ENCODE data around the gene BAIAP2L2.
"Not testable (repeated sequence)": the region's sequence is repeated elsewhere in the genome, so short reads cannot be mapped to it uniquely, and the experiment has no call there.

BAIAP2L2 gene

DNA sequence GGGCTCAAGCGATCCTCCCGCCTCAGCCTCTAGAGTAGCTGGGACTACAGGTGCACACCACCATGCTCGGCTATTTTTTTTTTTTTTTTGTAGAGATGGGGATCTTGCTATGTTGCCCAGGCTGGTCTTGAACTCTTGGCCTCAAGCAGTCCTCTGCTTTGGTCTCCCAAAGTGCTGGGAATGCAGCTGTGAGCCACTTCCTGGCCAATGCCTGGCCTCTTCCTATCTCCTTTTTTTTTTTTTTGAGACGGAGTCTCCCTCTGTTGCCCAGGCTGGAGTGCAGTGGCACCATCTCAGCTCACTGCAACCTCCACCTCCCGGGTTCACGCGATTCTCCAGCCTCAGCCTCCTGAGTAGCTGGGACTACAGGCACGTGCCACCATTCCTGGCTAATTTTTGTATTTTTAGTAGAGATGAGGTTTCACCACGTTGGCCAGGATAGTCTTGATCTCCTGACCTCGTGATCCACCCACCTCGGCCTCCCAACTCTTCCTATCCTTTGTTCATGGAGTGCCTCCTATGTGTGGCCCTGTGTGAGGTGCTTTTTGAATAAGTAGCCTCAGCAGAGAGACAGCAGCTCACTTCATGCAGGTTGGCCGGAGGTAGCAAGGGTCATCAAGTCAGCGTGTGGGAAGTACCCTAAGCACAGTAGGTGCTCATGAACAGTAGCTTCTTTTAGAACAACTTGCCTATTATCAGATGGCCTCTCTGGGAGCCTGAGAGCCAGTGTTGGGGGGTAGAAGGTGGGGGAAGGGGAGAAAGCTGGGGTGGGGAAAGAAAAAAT, 72.9 kb downstream of the BAIAP2L2 start:
- not testable (repeated sequence) for DNase-seq (ENCODE audit: low read depth)

DNA sequence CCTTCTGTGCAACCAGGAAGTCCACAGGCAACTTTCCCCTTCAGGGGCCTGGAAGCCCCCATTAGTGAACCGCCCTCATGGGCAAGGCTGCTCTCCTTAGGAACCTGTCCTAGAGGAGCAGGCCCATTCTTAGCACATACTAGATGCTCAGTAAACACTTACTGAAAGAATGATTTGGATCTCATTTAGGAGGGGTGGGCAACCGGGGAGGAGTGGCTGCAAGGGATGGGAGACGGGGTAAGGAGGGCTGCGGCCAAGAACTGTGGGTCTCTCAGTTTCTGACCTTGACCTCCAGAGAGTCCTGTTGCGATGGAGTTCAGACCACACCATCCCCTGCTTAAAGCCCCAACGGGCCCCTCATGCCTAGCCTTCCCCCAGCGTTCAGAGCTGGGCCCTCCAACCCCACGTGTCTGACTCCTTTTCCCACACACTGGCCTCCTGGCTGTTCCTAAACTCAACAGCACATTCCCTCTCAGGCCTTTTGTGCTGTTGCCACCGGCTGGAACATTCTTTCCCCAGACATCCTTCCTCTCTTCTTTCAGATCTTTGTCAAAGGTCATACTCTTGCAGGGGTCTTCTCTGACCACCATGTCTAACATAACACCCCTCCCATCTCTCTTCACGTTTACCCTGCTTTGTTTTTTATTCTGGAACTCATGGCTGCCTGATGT, 74.0 kb downstream of the BAIAP2L2 start:
- no peak for DNase-seq (ENCODE audit: low read depth)

DNA sequence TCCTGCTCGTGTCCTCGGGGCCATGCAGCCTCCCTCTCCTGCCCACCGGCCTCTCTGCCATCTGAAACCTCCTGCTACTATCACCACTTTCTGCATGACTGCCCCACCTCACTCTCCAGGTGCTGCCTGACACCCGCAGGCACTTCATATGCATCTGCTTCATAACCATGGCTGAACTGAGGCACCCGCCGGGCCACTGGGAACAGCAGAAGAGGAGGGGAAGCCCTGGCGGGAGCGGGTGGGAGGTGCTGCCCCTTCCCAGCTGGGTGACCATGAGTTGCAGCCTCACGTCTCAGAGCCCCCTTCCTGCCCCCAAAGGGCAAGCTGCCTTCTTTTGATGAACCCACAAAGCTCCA, 75.0 kb downstream of the BAIAP2L2 start:
- DNase-seq (ENCODE audit: low read depth): no peak

Measured in stromal cell of bone marrow (primary cell).